HG03575 (cell line): ENCODE measurements around the gene BTBD6.
"Not testable (repeated sequence)": the region's sequence is repeated elsewhere in the genome, so short reads cannot be mapped to it uniquely, and the experiment has no call there.

Source experiments
- ATAC-seq: cut with Tn5 transposase; IDR thresholded peaks from one replicate; pipeline ENCODE4 v1.9.1; 2021; ENCODE audit not compliant: unreplicated experiment, insufficient number of reproducible peaks, low FRiP score; ENCODE audit errors: extremely low read depth

Gene BTBD6

GRCh38 chr14:105257464-105257863 is 9.1 kb downstream of the BTBD6 start:
- no peak for ATAC-seq

- ATAC-seq: no peak
These were observed 10.5 kb downstream of the BTBD6 start for GRCh38 chr14:105258846-105259245.

GRCh38 chr14:105260959-105261358 is 12.6 kb downstream of the BTBD6 start:
- no peak for ATAC-seq

- no peak for ATAC-seq
These were observed 13.4 kb downstream of the BTBD6 start for GRCh38 chr14:105261781-105262180.

- no peak for ATAC-seq
These were observed 19.7 kb downstream of the BTBD6 start for GRCh38 chr14:105267820-105268548.

GRCh38 chr14:105268736-105269354 is 20.5 kb downstream of the BTBD6 start:
- ATAC-seq: no peak

- no peak for ATAC-seq
These were observed 21.1 kb downstream of the BTBD6 start for GRCh38 chr14:105269405-105269804.

GRCh38 chr14:105271224-105271890 is 23.0 kb downstream of the BTBD6 start:
- ATAC-seq: no peak

GRCh38 chr14:105272623-105273022 is 24.3 kb downstream of the BTBD6 start:
- ATAC-seq: no peak

- no peak for ATAC-seq
These were observed 24.7 kb downstream of the BTBD6 start for GRCh38 chr14:105273062-105273461.

GRCh38 chr14:105274637-105275036 is 26.3 kb downstream of the BTBD6 start:
- no peak for ATAC-seq

- no peak for ATAC-seq
These were observed 27.1 kb downstream of the BTBD6 start for GRCh38 chr14:105275267-105275946.

- ATAC-seq: not testable (repeated sequence)
These were observed 29.1 kb downstream of the BTBD6 start for GRCh38 chr14:105277448-105277847.

GRCh38 chr14:105279642-105280361 is 31.5 kb downstream of the BTBD6 start:
- ATAC-seq: no peak

GRCh38 chr14:105280525-105280924 is 32.2 kb downstream of the BTBD6 start:
- ATAC-seq: no peak

GRCh38 chr14:105281371-105282097 is 33.2 kb downstream of the BTBD6 start:
- ATAC-seq: no peak

- no peak for ATAC-seq
These were observed 33.9 kb downstream of the BTBD6 start for GRCh38 chr14:105282098-105282725.

- ATAC-seq: no peak
These were observed 34.7 kb downstream of the BTBD6 start for GRCh38 chr14:105283028-105283427.
